Gastroesophageal sphincter (tissue), 4 donors: ENCODE measurements around the gene ALDOA. TPM values are rescaled to one million over a fixed set of nuclear protein-coding genes. Genes with fewer than 3 reads are reported as not detected.

Experiments
- ATAC-seq: fragments of 150-250 bp; one replicate; pipeline ENCODE4 v1.9.1; 2016; ENCODE audit warnings: mild to moderate bottlenecking, moderate library complexity
- H3K27ac ChIP-seq, 4 donors: fragments of 200-600 bp; sonication (generic) in 3 of 4; 1 replicate in 3 of 4; 2 replicates in 1 of 4; pipeline ENCODE4 v1.5.1; 2016 to 2019
- H3K27me3 ChIP-seq: fragments of 200-600 bp; sonication (generic); one replicate; pipeline ENCODE4 v1.5.1; 2019
- H3K36me3 ChIP-seq, 2 donors: fragments of 200-600 bp; sonication (generic); one replicate each; pipeline ENCODE4 v1.5.1; 2019; ENCODE audit warnings: control low read depth in 1 of 2
- H3K4me1 ChIP-seq, 3 donors: fragments of 200-600 bp; sonication (generic); 1 replicate in 2 of 3; 2 replicates in 1 of 3; pipeline ENCODE4 v1.5.1; 2016 to 2019; ENCODE audit warnings: control low read depth in 2 of 3
- H3K4me3 ChIP-seq, 2 donors: fragments of 200-600 bp; sonication (generic); one replicate each; pipeline ENCODE4 v1.5.1; 2019; ENCODE audit warnings: mild to moderate bottlenecking in 1 of 2, moderate library complexity in 1 of 2
- H3K9me3 ChIP-seq, 3 donors: fragments of 200-600 bp; sonication (generic); one replicate each; pipeline ENCODE4 v1.5.1; 2017 to 2019; ENCODE audit warnings: control low read depth in 2 of 3
- CTCF ChIP-seq, 4 experiments: fragments of 200-600 bp in 2 of 4; fragments of 450-650 bp in 2 of 4; sonication (generic) in 1 of 4; IDR thresholded peaks; one replicate each; pipeline ENCODE4 v1.5.1; 2017 to 2019; ENCODE audit warnings: antibody characterized with exemption in 4 of 4, mild to moderate bottlenecking in 2 of 4, moderate library complexity in 2 of 4
- EP300 ChIP-seq: sonication (generic); formaldehyde crosslinking; IDR thresholded peaks from one replicate; pipeline ENCODE4 v1.6.1; 2017; ENCODE audit warnings: antibody characterized with exemption, mild to moderate bottlenecking
- POLR2A ChIP-seq, 2 donors: fragments of 450-650 bp; IDR thresholded peaks; one replicate each; pipeline ENCODE4 v1.6.1; 2017; ENCODE audit warnings: antibody characterized with exemption in 2 of 2, mild to moderate bottlenecking in 2 of 2, moderate library complexity in 1 of 2
- POLR2AphosphoS5 ChIP-seq: sonication (generic); formaldehyde crosslinking; IDR thresholded peaks from one replicate; pipeline ENCODE4 v1.6.1; 2017; ENCODE audit warnings: antibody characterized with exemption
- WGBS, 2 donors: methylation state at CpG; one replicate each; pipeline ENCODE4 v1.1.5; 2018; ENCODE audit warnings: low coverage in 1 of 2; 5-methylcytosine and 5-hydroxymethylcytosine counted together
- total RNA-seq, 4 donors: library from RNA; depleted of rRNA; stranded (reverse); fragments of >200 nt; gene quantifications; one replicate each; pipeline ENCODE4 v1.1.0, GENCODE V29; 2016

Gene ALDOA
- total RNA-seq, 4 donors from 2014 or later, result 1,018 to 1,914 (median 1,258) TPM

DNA sequence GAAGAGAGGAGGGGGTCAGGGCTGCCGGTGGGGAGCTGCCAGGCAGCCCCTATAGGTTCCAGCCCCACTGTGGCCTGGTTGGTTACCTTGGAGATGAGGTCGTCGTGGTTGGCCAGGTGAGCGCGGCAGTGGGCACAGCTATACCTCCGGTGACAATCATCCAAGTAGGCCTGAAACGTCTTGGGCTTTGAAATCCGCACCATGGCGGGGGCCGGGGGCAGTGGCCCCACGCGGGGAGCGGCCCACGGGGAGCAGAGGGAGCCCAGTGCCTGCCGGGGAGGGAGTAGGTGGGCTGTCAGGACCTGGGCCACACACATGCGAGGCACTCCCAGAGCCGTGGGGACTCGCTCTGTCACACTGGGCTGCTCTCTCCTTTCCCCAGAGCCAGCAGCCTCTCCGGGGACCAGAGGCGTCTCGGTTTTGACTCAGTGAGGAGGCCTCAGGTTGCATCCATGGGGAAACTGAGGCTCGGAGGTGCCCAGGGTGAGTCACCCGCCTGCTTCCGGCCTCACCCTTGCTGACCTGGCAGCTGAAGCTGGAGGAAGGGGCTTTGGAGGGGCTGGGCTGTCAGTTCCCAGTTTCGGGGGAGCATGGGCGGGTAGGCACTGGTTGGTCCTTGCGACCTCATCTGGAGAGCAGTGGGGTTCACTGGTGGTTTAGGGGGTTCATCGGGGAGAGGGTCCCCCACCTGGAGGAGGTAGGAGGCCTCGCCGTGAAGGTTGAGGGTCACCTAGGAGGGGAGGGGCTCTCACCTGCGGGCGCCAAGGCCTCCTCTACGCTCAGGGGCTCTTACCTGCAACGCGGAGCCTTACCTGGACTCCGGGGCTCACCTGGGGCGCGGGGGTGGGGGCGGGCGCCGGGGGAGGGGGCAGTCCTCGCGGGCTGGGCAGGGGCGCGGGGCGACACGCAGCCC, 29.9 kb downstream of the ALDOA start:
- H3K27me3 ChIP-seq, result no peaks in the 10 kb centered on the region
- H3K27ac ChIP-seq, result peak overlapping the region; percentile 89 to 98 (median 96)

DNA sequence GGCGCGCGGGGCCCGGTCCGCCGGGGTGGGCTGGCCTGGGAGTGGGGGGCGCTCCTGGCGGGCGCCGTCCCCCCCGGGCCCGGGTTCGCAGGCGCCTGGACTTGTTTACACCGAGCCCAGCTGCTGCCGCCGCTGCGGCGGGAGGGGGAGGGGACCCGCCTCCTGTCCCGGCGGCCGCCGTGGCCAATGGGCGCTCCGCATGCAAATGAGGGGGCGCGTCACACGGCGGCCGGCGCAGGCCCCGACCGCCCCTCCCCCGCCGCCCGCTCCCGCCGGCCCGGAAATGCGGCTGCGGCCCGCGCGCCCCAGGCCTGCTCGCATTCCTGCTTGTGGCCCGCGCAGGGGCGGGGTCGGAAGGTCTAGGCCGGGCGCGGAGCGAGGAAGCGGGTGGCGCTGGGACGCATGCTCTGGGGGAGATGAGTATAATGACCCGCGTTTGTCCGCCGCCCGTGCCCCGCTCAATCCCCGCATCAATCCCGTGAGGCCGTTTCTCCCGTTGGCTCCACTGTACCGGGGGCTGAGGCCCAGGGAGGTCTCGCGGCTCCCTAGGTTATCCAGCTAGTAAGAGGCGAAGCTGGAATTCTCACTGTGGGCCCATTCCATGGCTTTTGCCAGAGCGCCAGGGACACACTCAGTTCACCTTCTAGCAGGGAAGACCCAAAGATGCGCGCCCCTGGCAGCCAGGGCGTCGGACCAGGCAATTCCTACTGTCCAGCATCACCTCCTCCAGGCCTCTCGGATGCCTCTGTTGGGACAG, 30.7 kb downstream of the ALDOA start, which contains the start of gene YPEL3:
YPEL3 (minus strand) TSS at position 109 of the 757 bp plus-strand sequence. CDS start 731 bp downstream, outside the sequence.
- ATAC-seq, result peak; percentile 86
- 60% methylated on average over 1 of the region's 77 CpGs; no CpG with 5 or more reads in 1 of the 2 donors for WGBS, 2 donors
- H3K36me3 ChIP-seq, result peaks cover 0 to 24% of the 10 kb centered on the region in 2 donors
- H3K4me1 ChIP-seq, result peaks cover 3 to 47% (median 30%) of the 10 kb centered on the region in 3 donors
- H3K9me3 ChIP-seq, result peaks cover 0 to 19% (median 0%) of the 10 kb centered on the region in 3 donors
- H3K27me3 ChIP-seq, result no peaks in the 10 kb centered on the region
- H3K27ac ChIP-seq, result peak within 1 kb of the TSS; percentile 89 to 98 (median 96)
- peak within 1 kb of the TSS; percentile 86 to 96 for H3K4me3 ChIP-seq
- no peak for TF ChIP-seq EP300
- peak; percentile 63 to 64 for TF ChIP-seq POLR2A (IDR thresholded peaks at IDR 0.05)
- TF ChIP-seq POLR2AphosphoS5, result peak; percentile 50
- TF ChIP-seq CTCF (IDR thresholded peaks at IDR 0.05), result no peak

More for the DNA sequence above, 29.9 kb downstream of the ALDOA start:
- no peak for TF ChIP-seq CTCF (IDR thresholded peaks at IDR 0.05)
- no peak for TF ChIP-seq EP300
- TF ChIP-seq POLR2AphosphoS5, result no peak
- TF ChIP-seq POLR2A (IDR thresholded peaks at IDR 0.05), result no peak
- Histone ChIP-seq H3K4me3 (peak overlapping the region; percentile 86 to 96), H3K4me1 (peaks cover 3 to 56% (median 34%) of the 10 kb centered on the region in 3 donors), H3K36me3 (peaks cover 0 to 24% of the 10 kb centered on the region in 2 donors), H3K9me3 (peaks cover 0 to 19% (median 0%) of the 10 kb centered on the region in 3 donors)
- ATAC-seq, result no peak
- 67% methylated on average over 1 of the region's 47 CpGs; no CpG with 5 or more reads in 1 of the 2 donors for WGBS, 2 donors

DNA sequence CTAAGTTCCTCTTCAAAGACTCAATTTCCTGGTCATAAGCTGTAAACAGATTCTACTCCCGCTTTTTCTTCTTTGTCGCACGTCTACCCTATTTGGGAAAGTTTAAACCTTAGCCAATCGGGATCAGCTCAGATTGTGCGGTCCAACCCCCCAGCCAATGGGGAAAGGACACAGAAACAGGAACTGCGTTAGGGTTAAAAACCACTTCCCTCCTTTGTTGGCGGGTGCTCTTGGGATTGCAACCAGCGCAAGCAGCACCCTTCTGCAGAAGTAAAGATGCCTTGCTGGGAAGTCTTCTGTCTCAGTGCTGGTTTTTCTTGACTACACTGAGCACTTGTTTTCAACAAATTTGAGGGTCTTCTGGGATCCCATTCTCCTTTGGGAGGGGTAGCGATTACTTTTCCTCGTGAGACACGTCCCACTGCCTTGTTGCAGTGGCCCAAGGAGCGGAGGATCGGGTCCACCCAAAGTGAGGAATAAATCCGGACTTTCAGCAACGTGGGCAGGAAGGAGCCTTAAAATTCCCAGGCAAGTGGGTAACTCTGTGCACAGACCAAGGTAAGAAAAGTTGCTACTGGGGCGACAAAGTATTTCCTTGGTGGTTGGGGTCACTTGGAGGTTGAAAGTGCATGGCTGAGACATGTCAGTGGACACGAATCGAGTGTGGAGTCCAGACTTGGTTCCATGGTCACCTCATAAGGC, 31.5 kb downstream of the ALDOA start:
- H3K4me3 ChIP-seq, result peak overlapping the region; percentile 30 to 96
- H3K27ac ChIP-seq, result peak overlapping the region; percentile 63 to 98 (median 96)

More for the DNA sequence above, 31.5 kb downstream of the ALDOA start:
- TF ChIP-seq CTCF (IDR thresholded peaks at IDR 0.05) (no peak), POLR2A (IDR thresholded peaks at IDR 0.05) (no peak), EP300 (no peak), POLR2AphosphoS5 (no peak)
- peaks cover 0 to 19% (median 0%) of the 10 kb centered on the region in 3 donors for H3K9me3 ChIP-seq
- WGBS, 2 donors, result 88% methylated on average over 8 of the region's 18 CpGs
- peaks cover 0 to 24% of the 10 kb centered on the region in 2 donors for H3K36me3 ChIP-seq
- no peak for ATAC-seq
- no peaks in the 10 kb centered on the region for H3K27me3 ChIP-seq
- peaks cover 3 to 41% (median 27%) of the 10 kb centered on the region in 3 donors for H3K4me1 ChIP-seq
